ENCODE data around the gene TBL1X.

The TBL1X gene

DNA sequence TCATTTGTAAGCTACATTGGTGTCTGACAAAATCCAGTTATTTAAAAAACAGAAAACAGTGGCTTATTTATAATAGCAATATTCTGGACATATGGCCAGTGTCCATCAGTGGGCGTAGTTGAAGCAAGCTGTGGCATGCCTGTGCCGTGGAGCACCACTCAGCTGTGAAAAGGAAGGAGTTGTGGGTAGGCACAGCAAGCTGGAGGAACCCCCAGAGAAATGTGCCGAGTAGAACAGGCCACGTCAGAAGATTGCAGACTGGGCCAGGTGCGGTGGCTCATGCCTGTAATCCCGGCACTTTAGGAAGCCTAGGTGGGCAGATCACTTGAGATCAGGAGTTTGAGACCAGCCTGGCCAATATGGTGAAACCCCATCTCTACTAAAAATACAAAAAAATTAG is 198.4 kb downstream of the TBL1X start:
- DNase-seq: no peak
- TF ChIP-seq GATA1 (IDR thresholded peaks at IDR 0.05; ENCODE audit: low read depth, low read length) (no peak), POLR2A (IDR thresholded peaks at IDR 0.05; ENCODE audit: low read length) (no peak)

- TF ChIP-seq GATA1 (IDR thresholded peaks at IDR 0.05; ENCODE audit: low read depth, low read length) (no peak), POLR2A (IDR thresholded peaks at IDR 0.05; ENCODE audit: low read length) (no peak)
- no peak for DNase-seq
Observed at GRCh38 chrX:9664224-9664623, 199.4 kb downstream of the TBL1X start.

- TF ChIP-seq POLR2A (IDR thresholded peaks at IDR 0.05; ENCODE audit: low read length): no peak
- no peak for TF ChIP-seq GATA1 (IDR thresholded peaks at IDR 0.05; ENCODE audit: low read depth, low read length)
- DNase-seq: no peak
Observed at GRCh38 chrX:9665113-9665512, 200.3 kb downstream of the TBL1X start.

DNA sequence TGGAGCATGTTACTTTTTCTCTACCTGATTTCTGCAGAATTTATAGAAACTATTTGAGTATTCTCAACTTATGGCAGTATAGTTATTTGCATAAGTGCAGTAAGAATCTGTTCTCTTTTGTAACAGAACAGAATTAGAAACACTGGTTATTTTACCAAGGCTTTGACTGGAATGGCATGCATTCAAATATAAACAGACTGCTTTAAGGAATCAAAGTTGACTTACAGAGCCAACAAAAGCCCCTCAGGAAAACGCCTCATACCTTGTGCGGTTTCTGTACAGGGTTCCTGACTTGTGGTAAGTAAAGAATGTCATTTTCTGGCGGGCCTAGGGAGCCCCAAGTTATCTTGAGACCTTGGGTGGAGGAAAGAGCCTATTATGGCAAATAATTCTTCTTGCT is 203.7 kb downstream of the TBL1X start:
- no peak for DNase-seq
- TF ChIP-seq POLR2A (IDR thresholded peaks at IDR 0.05; ENCODE audit: low read length): no peak
- TF ChIP-seq GATA1 (IDR thresholded peaks at IDR 0.05; ENCODE audit: low read depth, low read length): no peak

GRCh38 chrX:9670136-9670814 is 205.4 kb downstream of the TBL1X start:
- TF ChIP-seq POLR2A (IDR thresholded peaks at IDR 0.05; ENCODE audit: low read length): no peak
- no peak for TF ChIP-seq GATA1 (IDR thresholded peaks at IDR 0.05; ENCODE audit: low read depth, low read length)
- no peak for DNase-seq

DNA sequence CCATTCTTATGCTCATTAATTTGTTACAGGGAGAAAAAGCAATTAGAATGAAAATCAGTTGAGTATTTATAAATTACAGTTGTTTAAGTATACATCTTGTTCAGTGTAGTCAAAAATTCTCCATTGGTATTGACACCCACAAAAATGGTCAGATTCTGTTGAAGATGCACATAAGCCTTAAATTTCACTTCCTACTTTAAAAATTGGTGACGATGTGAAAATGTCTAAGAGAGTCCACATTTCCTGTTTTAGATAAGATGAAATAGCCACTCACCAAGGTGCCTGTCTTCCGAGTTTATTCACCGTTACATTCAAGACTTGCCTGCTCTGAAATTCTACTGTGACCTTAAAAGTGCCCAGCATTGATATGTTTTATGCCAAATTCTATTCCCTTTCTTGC is 207.1 kb downstream of the TBL1X start:
- no peak for DNase-seq

DNA sequence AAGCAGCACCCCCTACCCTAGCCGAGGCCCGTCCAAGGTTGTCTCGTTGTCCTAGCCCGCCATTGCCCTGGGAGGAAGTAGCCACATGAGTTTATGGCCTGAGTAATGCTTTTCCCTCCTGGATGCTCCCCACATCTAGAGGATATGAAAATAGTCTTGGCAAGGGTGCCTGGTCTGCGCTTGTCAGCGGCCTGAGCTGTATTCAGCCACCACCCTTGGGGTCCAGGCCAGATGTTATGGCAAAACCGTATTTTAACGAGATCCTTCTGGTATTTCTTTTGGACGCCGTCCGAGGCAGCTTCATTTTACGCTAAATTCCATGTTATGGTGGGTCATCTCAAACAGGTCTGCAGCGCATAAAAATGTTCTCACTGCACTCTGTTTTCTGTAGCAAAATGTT is 211.4 kb downstream of the TBL1X start:
- TF ChIP-seq POLR2A (IDR thresholded peaks at IDR 0.05; ENCODE audit: low read length) (no peak), GATA1 (IDR thresholded peaks at IDR 0.05; ENCODE audit: low read depth, low read length) (no peak)
- DNase-seq: no peak

More for the DNA sequence above, 207.1 kb downstream of the TBL1X start:
- TF ChIP-seq POLR2A (IDR thresholded peaks at IDR 0.05; ENCODE audit: low read length) (no peak), GATA1 (IDR thresholded peaks at IDR 0.05; ENCODE audit: low read depth, low read length) (no peak)

- no peak for DNase-seq
- no peak for TF ChIP-seq POLR2A (IDR thresholded peaks at IDR 0.05; ENCODE audit: low read length)
- no peak for TF ChIP-seq GATA1 (IDR thresholded peaks at IDR 0.05; ENCODE audit: low read depth, low read length)
Observed at GRCh38 chrX:9676738-9677097, 211.9 kb downstream of the TBL1X start.

- TF ChIP-seq GATA1 (IDR thresholded peaks at IDR 0.05; ENCODE audit: low read depth, low read length) (no peak), POLR2A (IDR thresholded peaks at IDR 0.05; ENCODE audit: low read length) (no peak)
- DNase-seq: no peak
Observed at GRCh38 chrX:9677098-9677739, 212.4 kb downstream of the TBL1X start.

DNA sequence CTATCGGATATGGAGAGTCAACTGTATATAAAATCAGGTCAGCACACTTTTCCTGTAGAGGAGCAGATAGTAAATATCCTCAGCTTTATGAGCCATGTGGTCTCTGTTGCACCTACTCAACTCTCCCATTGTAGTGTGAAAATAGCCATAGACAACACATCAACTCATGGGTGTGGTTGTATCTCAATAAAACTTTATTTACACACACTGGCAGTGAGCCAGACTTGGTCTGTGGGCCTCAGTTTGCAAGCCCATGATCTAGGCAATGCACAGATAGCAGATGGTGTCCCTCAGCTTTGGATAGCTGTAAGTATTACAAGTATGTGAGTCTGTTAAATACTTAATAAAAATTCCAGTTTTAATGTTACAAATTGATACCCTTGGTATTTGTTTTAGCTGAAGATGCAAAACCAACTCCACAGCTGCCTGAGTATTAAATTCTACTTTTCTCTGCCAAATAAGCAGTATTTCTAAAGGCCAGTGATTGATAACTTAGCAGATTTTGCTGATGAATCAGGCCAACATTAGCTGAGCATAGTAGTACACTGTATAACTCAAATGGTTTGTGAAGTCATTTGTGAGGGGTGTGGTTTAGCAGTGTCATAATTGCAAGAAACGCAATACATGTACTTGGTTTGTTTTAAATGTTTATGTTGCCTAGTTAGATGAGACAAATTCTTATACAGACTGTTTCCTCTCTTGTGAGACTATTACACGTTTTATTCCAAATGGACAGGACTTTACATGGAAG is 213.5 kb downstream of the TBL1X start:
- no peak for TF ChIP-seq POLR2A (IDR thresholded peaks at IDR 0.05; ENCODE audit: low read length)
- no peak for TF ChIP-seq GATA1 (IDR thresholded peaks at IDR 0.05; ENCODE audit: low read depth, low read length)
- DNase-seq: no peak

- TF ChIP-seq POLR2A (IDR thresholded peaks at IDR 0.05; ENCODE audit: low read length): no peak
- TF ChIP-seq GATA1 (IDR thresholded peaks at IDR 0.05; ENCODE audit: low read depth, low read length): no peak
- no peak for DNase-seq
Observed at GRCh38 chrX:9681011-9681410, 216.2 kb downstream of the TBL1X start.

- no peak for TF ChIP-seq GATA1 (IDR thresholded peaks at IDR 0.05; ENCODE audit: low read depth, low read length)
- no peak for TF ChIP-seq POLR2A (IDR thresholded peaks at IDR 0.05; ENCODE audit: low read length)
- DNase-seq: no peak
Observed at GRCh38 chrX:9681422-9681821, 216.6 kb downstream of the TBL1X start.

DNA sequence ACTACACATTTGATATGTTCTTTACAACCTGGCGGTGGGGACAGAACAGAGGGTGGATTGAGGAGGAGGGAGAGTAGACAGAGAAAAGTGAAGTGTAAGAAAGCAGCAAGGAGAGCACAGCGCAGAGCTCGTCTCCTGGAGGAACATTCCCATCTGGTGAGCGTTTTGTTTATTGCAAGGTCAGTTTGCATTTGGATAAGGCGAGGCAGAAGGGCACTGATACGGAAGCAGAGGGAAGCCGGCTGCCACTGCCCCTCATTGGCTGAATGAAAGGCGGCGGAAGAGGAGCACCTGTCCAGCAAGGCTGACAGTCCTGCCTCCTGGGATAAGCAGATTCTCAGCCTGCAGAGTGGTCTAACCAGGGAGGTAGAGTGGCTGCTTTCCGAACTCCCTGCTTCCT is 217.6 kb downstream of the TBL1X start:
- peak in 1 of 2 experiments; percentile 0 for DNase-seq
- TF ChIP-seq POLR2A (IDR thresholded peaks at IDR 0.05; ENCODE audit: low read length): no peak
- TF ChIP-seq GATA1 (IDR thresholded peaks at IDR 0.05; ENCODE audit: low read depth, low read length): no peak

DNA sequence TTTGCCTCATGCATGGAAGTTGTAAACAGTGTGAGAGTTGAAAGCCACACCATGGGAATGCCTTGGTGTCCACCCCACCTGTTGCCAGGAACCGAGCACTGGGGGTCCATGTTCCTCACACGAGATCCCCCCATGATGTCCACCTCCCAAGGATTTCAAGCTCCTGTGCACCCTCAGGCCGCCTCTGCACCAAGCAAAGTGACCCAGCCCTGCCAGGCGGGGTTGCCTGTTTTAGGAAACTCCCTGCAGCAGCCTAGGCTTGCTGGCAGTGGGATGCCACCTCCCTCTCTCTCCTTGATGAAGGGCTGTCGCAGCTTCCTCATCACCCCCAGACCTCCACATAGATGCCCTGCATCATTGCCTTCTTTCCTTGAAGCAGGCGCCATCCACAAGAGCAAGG is 218.0 kb downstream of the TBL1X start:
- no peak for DNase-seq
- TF ChIP-seq GATA1 (IDR thresholded peaks at IDR 0.05; ENCODE audit: low read depth, low read length) (no peak), POLR2A (IDR thresholded peaks at IDR 0.05; ENCODE audit: low read length) (no peak)
